ENCODE results near the gene MBTPS2.
A peak's percentile ranks its signal among the peaks of the same experiment; 100 is the strongest.

MBTPS2 gene

DNA sequence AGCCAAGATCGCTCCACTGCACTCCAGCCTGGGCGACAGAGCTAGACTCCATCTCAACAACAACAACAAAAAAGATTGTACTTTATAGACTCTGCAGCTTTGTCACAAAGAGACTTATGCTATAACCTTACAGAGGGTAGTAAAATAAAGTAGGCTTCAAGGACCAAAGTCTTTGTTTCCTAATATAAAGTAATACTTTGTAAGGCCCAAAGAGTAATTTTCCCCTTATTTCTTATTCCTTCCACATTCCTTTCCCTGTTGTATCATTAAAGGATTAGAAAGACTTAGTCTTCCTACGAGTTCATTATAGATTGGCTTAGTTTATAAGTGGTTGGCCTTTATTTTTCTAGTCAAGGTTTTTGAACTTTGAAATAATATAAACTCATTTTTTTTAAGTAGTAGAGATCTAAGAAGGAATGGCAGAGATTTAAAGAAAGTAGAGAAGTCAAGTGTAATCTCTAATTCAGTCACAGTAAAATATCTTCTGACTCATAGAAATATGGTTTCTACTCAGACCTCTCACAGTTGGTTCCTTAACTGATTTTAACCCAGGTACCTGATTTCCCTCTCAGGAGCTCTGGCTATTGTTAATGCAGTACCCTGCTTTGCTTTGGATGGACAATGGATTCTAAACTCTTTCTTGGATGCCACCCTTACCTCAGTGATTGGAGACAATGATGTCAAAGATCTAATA is 42.6 kb downstream of the MBTPS2 start:
- ATAC-seq (replicated peaks), result no peak
- peaks cover 0 to 3% of the 10 kb centered on the region in 2 donors for H3K36me3 Mint-ChIP-seq
- no peak for DNase-seq
- no peak overlapping the region for H3K4me3 Mint-ChIP-seq
- H3K4me1 Mint-ChIP-seq, result no peaks in the 10 kb centered on the region
- H3K27ac Mint-ChIP-seq, result no peak overlapping the region
- H3K9me3 Mint-ChIP-seq, result no peaks in the 10 kb centered on the region
- H3K27me3 Mint-ChIP-seq, result no peaks in the 10 kb centered on the region

DNA sequence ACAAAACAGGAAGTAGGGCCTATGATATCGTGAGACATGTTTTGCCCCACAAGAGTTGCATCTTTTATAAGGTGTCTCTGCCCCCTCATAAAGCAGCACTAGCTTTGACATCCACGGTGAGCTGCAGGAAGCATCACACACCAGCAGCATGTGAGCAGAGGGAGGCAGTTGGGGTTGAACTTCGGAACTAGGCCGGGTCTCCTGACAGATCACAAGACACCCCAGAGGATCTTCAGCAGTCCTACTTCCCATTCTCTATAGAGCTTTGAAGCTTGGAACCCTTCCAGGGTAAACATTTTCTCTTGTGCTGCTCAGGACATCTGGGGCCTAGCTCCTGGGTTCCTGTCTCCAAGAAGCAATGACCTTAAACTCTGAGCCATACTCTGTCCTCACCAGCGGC is 43.8 kb downstream of the MBTPS2 start:
- Mint-ChIP-seq H3K36me3 (peaks cover 0 to 3% of the 10 kb centered on the region in 2 donors), H3K9me3 (no peaks in the 10 kb centered on the region), H3K27ac (no peak overlapping the region), H3K4me1 (no peaks in the 10 kb centered on the region), H3K4me3 (no peak overlapping the region), H3K27me3 (no peaks in the 10 kb centered on the region)
- DNase-seq (no peak), ATAC-seq (replicated peaks) (peak in 1 of 2 donors; percentile 23)

DNA sequence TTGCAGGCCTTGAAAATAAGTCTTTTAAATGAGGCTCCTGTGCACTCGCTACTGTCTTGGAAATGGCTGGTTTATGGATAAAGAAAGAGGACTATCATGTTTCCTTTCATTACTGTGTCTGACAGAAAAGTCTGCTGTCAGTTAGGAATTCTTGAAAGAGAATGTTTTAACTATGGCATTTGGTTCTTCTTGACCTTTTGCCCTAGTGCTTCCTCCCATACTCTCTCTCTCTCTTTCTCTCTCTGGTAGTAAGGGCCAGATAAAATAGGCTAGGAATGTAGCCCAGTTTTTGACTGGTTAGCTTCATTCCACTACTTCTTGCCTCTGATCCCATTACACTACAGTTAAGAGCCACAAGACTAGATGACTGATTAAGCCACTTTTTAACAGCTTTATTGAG is 46.2 kb downstream of the MBTPS2 start:
- H3K27ac Mint-ChIP-seq, result no peak overlapping the region
- H3K4me3 Mint-ChIP-seq, result no peak overlapping the region
- H3K27me3 Mint-ChIP-seq, result no peaks in the 10 kb centered on the region
- H3K9me3 Mint-ChIP-seq, result no peaks in the 10 kb centered on the region
- ATAC-seq (replicated peaks), result no peak
- peaks cover 0 to 3% of the 10 kb centered on the region in 2 donors for H3K36me3 Mint-ChIP-seq
- H3K4me1 Mint-ChIP-seq, result no peaks in the 10 kb centered on the region
- no peak for DNase-seq

DNA sequence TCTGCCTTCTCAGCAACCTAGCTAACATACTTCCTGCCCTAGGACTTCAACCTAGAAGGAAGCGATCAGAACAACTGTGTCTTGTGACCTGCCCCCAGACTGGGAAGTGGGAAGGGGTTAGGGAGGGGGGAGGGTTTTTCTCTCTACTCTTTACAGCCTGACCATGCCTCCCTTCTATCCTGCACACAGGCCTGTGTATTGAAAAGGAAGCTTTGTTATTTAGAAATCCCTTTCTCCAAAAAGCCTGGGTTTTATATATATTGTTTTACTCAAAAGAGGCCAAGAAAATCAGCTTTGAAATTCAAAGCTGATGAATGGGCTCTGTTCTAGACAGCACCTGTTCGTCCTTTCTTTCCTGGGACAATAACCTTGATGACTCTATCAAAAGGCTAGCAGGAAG is 65.9 kb downstream of the MBTPS2 start:
- Mint-ChIP-seq H3K36me3 (peaks cover 1 to 11% of the 10 kb centered on the region in 2 donors), H3K27ac (no peak overlapping the region), H3K9me3 (no peaks in the 10 kb centered on the region), H3K27me3 (no peaks in the 10 kb centered on the region), H3K4me1 (no peaks in the 10 kb centered on the region), H3K4me3 (no peak overlapping the region)
- no peak for DNase-seq
- no peak for ATAC-seq (replicated peaks)

DNA sequence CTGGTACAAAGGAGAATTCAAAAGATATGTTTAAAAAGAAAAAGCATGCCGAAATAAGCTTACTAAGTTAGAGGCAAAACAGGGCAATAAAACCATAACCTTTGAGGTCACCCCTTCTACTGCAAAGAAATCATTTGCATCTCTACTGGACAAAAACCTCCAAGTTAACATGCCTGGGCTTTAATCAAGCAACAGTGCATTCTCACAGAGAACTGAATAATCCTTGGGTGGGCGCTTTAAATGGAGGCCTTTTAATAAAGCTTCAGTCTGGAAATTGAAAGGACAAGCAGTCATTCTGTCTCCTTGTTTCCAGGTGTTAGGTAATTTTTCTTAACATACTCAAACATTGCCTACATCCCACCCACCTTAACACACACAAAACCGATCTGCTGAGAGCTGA is 66.5 kb downstream of the MBTPS2 start:
- Mint-ChIP-seq H3K9me3 (no peaks in the 10 kb centered on the region), H3K27me3 (no peaks in the 10 kb centered on the region), H3K36me3 (peaks cover 1 to 11% of the 10 kb centered on the region in 2 donors), H3K27ac (no peak overlapping the region), H3K4me3 (no peak overlapping the region), H3K4me1 (no peaks in the 10 kb centered on the region)
- ATAC-seq (replicated peaks), result no peak
- DNase-seq, result no peak

DNA sequence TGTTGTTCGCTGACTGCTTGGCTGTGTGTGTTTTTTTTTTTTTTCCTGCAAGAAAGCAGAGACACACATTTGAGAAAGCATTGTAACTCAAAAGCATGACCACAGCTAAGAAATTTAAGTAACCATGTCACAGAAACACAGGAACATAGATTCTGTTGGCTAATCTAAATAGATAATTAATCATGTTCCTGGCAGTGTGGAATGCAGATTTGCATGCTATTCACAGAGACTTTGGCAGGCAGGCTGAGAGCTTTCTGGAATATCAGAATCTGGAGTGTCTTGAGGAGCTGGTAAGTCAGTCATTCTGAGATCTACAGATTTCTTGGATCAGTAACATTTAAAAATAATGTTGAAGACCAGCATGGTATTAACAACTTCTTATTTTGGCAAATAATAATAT is 67.8 kb downstream of the MBTPS2 start:
- no peak for ATAC-seq (replicated peaks)
- Mint-ChIP-seq H3K27me3 (no peaks in the 10 kb centered on the region), H3K27ac (no peak overlapping the region), H3K4me1 (no peaks in the 10 kb centered on the region), H3K9me3 (no peaks in the 10 kb centered on the region), H3K4me3 (no peak overlapping the region), H3K36me3 (peaks cover 1 to 16% of the 10 kb centered on the region in 2 donors)
- DNase-seq, result no peak

DNA sequence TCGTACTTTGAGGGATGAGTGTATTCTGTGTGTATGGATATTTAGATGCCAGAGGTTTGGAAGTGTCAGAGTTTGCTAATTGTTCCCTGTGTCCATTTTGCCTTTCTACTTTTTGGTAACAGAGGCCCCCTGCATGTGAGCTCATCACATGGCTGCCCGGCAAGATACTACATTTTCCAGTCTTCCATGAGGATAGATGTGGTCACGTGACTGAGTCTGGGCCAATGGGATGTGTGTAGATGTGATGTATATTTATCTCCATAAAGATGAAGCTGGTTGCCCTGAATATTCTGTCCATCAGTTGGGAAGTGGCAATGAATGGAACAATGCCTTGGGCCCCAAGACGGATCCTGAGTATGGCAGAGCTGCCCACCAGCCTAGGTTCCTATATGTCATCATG is 72.1 kb downstream of the MBTPS2 start:
- Mint-ChIP-seq H3K27ac (no peak overlapping the region), H3K9me3 (no peaks in the 10 kb centered on the region), H3K36me3 (peaks cover 9% of the 10 kb centered on the region in 2 donors), H3K4me1 (no peaks in the 10 kb centered on the region), H3K27me3 (no peaks in the 10 kb centered on the region), H3K4me3 (no peak overlapping the region)
- no peak for DNase-seq
- no peak for ATAC-seq (replicated peaks)

DNA sequence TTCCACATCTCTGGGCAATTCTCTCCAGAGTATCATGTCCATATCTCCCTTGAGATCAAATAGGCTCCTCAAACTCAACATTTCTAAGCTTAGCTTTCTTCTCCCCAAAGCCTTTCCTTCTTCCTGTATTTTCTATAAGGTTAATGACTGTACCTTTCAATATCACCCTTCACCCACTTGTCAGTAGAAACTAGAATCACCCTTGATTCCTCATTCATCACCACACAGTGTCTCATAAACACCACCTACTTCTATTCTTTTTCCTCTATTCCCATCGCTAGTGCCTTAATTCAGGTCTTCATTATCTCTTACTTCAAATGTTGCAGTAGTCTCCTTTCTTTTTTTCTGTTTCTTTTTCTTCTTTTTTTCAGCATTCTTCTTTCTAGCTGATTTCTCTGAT is 72.8 kb downstream of the MBTPS2 start:
- DNase-seq (no peak), ATAC-seq (replicated peaks) (no peak)
- H3K27ac Mint-ChIP-seq, result no peak overlapping the region
- no peaks in the 10 kb centered on the region for H3K4me1 Mint-ChIP-seq
- no peak overlapping the region for H3K4me3 Mint-ChIP-seq
- H3K27me3 Mint-ChIP-seq, result no peaks in the 10 kb centered on the region
- no peaks in the 10 kb centered on the region for H3K9me3 Mint-ChIP-seq
- H3K36me3 Mint-ChIP-seq, result peaks cover 9% of the 10 kb centered on the region in 2 donors

DNA sequence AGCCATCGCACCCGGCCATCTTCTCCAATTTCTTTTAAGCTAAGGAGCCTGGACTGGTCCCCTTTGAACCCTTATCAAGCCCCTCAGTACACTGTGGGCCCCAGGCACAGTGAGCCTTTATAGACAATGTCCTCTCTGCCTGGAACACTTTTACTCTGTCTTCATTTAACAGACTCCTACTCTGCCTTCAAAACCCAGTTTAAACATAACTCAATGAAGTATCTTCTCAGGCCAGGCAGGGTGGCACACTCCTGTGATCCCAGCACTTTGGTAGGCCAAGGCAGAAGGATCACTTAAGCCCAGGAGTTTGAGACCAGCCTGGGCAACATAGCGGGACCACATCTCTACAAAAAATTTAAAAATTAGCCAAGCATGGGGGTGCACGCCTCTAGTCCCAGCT is 73.6 kb downstream of the MBTPS2 start:
- no peak overlapping the region for H3K4me3 Mint-ChIP-seq
- H3K27ac Mint-ChIP-seq, result no peak overlapping the region
- no peaks in the 10 kb centered on the region for H3K27me3 Mint-ChIP-seq
- ATAC-seq (replicated peaks), result no peak
- no peaks in the 10 kb centered on the region for H3K4me1 Mint-ChIP-seq
- H3K9me3 Mint-ChIP-seq, result peaks cover 0 to 4% of the 10 kb centered on the region in 2 donors
- H3K36me3 Mint-ChIP-seq, result peaks cover 9% of the 10 kb centered on the region in 2 donors
- DNase-seq, result no peak

DNA sequence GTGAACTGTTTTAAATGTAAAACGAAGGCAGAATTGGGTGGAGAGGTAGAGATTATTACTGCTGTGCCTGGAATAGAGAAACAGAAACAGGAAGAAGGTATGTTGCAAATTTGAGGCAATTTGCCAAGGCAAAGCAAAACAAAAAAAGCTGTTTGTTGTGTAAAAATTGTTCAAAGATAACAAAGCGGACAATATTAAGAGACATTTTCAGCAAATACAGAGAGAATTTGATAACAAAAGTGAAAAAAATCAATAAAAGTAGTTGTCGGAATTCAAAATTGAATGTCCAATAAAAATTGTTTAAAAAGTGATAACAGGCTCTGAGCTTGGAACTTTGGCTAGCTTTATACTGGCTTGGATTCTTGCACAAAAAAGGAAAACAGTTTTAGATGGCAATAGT is 86.7 kb downstream of the MBTPS2 start:
- H3K4me3 Mint-ChIP-seq, result no peak overlapping the region
- H3K9me3 Mint-ChIP-seq, result peaks cover 0 to 4% of the 10 kb centered on the region in 2 donors
- no peaks in the 10 kb centered on the region for H3K27me3 Mint-ChIP-seq
- no peak overlapping the region for H3K27ac Mint-ChIP-seq
- H3K4me1 Mint-ChIP-seq, result no peaks in the 10 kb centered on the region
- peaks cover 3 to 7% of the 10 kb centered on the region in 2 donors for H3K36me3 Mint-ChIP-seq
- ATAC-seq (replicated peaks) (no peak), DNase-seq (no peak)

DNA sequence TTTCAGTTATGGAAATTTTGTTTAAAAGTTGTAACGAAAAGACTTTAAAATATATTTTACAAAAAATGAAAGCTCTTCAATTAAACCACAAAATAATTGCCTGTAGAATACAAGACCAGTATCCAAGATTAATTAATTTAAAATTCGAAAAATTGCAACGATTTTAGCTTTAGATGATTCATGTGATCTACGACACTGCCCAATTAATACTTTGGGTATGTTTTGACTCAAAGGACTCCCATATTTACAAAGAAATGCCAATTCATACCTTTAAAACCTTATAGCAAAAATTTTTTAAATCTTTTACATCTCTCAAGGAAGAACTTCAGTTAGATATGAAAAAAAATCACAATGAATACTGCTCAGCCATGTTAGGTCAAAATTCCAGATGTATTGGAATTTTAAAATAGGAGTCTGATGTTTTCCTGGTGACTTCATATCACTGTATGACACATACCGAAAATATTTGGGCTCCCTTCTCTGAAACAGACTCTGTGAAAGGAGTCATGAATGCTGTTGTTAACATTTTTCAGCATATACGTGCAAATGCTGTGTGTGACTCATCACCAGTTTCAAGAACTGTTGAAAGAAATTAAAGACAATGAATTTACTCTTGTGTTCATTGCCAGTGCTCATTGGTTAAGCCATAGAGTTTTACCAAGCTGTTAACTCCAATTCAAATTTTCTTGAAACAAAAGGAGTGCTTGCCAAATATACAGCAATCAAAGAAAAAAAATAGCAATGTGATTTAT is 87.3 kb downstream of the MBTPS2 start:
- ATAC-seq (replicated peaks) (no peak), DNase-seq (no peak)
- Mint-ChIP-seq H3K27me3 (no peaks in the 10 kb centered on the region), H3K27ac (no peak overlapping the region), H3K4me3 (no peak overlapping the region), H3K4me1 (no peaks in the 10 kb centered on the region), H3K9me3 (peaks cover 0 to 4% of the 10 kb centered on the region in 2 donors), H3K36me3 (peaks cover 3 to 5% of the 10 kb centered on the region in 2 donors)

DNA sequence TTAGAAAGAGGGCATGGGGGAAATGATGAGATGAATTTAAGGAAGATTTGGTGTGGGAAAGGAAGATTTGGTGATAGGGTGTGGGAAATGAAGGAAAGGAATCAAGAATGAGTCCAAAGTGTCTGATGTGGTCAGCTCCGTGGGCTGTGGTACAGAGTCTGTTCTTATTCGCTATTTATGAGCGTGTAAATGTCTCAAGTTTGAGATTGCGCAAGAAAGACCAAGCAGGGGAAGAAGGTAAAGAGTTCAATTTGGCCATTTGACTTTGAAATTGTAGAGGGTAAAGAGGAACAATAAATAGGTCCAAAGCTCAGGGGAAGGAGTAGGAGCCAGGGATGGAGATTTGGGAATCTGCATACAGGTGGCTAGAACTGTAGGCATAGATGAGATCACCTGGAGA is 89.8 kb downstream of the MBTPS2 start:
- ATAC-seq (replicated peaks), result no peak
- Mint-ChIP-seq H3K27me3 (no peaks in the 10 kb centered on the region), H3K4me1 (no peaks in the 10 kb centered on the region), H3K36me3 (peaks cover 3 to 5% of the 10 kb centered on the region in 2 donors), H3K9me3 (peaks cover 0 to 4% of the 10 kb centered on the region in 2 donors), H3K27ac (no peak overlapping the region), H3K4me3 (no peak overlapping the region)
- no peak for DNase-seq

DNA sequence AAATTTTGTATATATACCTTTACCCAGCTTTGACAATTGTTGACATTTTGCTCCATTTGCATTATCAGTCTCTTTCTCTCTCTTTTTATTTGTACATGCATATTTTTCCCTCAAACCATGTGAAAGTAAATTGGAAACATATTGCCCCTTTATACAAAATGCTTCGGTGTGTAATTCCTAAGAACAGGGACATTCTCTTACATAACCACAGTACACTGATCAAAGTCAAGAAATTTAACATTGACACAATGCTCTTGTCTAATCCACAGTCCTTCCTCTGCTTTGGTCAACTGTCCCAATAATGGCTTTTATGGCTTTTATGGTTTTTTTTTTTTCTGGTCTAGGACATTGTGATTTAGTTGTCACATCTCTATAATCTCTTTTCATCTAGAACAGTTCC is 91.6 kb downstream of the MBTPS2 start:
- no peak for DNase-seq
- H3K9me3 Mint-ChIP-seq, result peaks cover 0 to 4% of the 10 kb centered on the region in 2 donors
- no peak for ATAC-seq (replicated peaks)
- H3K4me3 Mint-ChIP-seq, result no peak overlapping the region
- no peaks in the 10 kb centered on the region for H3K4me1 Mint-ChIP-seq
- H3K27me3 Mint-ChIP-seq, result no peaks in the 10 kb centered on the region
- H3K27ac Mint-ChIP-seq, result no peak overlapping the region
- peaks cover 3 to 5% of the 10 kb centered on the region in 2 donors for H3K36me3 Mint-ChIP-seq

DNA sequence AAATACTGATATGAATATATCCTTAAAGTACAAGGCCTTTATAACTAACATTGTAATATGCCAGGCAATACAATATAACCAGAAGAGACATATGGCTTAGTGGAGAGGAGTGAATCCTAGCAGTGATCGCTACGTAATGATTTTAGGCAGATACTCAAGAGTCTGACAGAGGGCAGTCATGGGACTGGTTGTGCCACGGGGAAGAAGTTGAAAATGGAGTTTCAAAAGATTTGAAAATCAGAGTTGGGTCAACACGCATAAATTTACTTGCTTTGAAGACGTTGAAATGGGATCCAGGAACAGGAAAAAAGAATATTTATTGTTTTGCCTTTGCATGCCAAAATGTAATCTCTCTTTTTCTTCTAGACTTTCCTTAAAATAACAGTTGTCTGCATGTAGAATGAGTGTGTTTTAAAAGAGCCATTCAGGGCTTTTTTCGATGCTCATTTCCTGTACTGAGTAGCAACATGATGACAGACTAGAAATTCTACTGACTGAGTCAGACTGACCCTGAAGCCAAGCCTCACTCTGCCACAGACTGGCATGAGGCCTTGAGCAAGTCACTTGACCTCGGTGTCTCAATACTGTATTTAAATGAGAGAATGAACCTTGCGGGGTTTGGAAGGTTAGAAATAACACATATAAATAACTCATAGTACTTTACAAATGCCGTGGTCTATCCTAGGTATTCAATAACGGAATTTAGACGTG is 93.0 kb downstream of the MBTPS2 start:
- peaks cover 3 to 5% of the 10 kb centered on the region in 2 donors for H3K36me3 Mint-ChIP-seq
- no peaks in the 10 kb centered on the region for H3K27me3 Mint-ChIP-seq
- H3K27ac Mint-ChIP-seq, result no peak overlapping the region
- ATAC-seq (replicated peaks) (no peak), DNase-seq (no peak)
- no peak overlapping the region for H3K4me3 Mint-ChIP-seq
- H3K9me3 Mint-ChIP-seq, result peaks cover 0 to 4% of the 10 kb centered on the region in 2 donors
- no peaks in the 10 kb centered on the region for H3K4me1 Mint-ChIP-seq

DNA sequence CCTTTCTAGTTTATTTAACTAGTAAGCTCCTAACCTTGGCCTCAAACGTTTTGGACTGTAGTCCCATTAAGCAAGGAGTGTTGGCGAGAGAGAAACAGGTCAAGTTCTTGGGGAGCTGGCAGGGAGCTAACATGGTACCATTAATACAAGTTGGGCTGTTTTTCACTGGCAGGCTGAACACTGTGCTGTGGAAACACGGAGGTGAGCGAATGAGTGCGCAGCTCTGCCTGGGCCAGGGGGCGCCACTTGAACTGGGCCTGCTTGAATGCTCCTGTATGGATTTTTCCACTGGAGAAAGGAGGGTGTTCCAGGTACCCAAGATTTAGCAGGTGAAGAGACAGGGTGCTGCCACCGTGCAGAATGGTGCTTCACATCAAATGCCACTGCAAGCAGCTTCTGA is 93.7 kb downstream of the MBTPS2 start:
- H3K9me3 Mint-ChIP-seq, result peaks cover 0 to 4% of the 10 kb centered on the region in 2 donors
- H3K4me1 Mint-ChIP-seq, result no peaks in the 10 kb centered on the region
- H3K27ac Mint-ChIP-seq, result no peak overlapping the region
- DNase-seq (no peak), ATAC-seq (replicated peaks) (no peak)
- no peak overlapping the region for H3K4me3 Mint-ChIP-seq
- peaks cover 3 to 5% of the 10 kb centered on the region in 2 donors for H3K36me3 Mint-ChIP-seq
- H3K27me3 Mint-ChIP-seq, result no peaks in the 10 kb centered on the region

Data from stimulated activated naive B cell treated with anti-CD40 and anti-IgM and Interleukin-4, amounts not matched to agents 10 μg/mL and 1 μg/mL and 100 μg/mL, for 72 hours (primary cell).